Upper lobe of right lung (tissue), 1 donor: ENCODE measurements around the gene PLAC1. TPM values are rescaled to one million over a fixed set of nuclear protein-coding genes. Genes with fewer than 3 reads are reported as not detected.

Experiments
- ATAC-seq: fragments of 200-7000 bp; cut with Tn5 transposase; one replicate; pipeline ENCODE4 v1.9.1; 2020; ENCODE audit warnings: mild to moderate bottlenecking, moderate library complexity
- DNase-seq: peaks from one replicate; pipeline ENCODE4 v3.0.0-alpha.2; 2020
- H3K27ac ChIP-seq: fragments of 200-600 bp; one replicate; pipeline ENCODE4 v1.8.0; 2022
- H3K27me3 ChIP-seq: fragments of 200-600 bp; one replicate; pipeline ENCODE4 v1.8.0; 2022; ENCODE audit warnings: mild to moderate bottlenecking
- H3K36me3 ChIP-seq: fragments of 200-600 bp; one replicate; pipeline ENCODE4 v1.8.0; 2022
- H3K4me1 ChIP-seq: fragments of 200-600 bp; one replicate; pipeline ENCODE4 v1.8.0; 2022
- H3K4me3 ChIP-seq: fragments of 200-600 bp; one replicate; pipeline ENCODE4 v1.8.0; 2022; ENCODE audit warnings: mild to moderate bottlenecking
- H3K9me3 ChIP-seq: fragments of 200-600 bp; one replicate; pipeline ENCODE4 v1.8.0; 2022
- intact Hi-C: fragments of 100-400 bp; cut with DNase I; formaldehyde crosslinking; loops from one replicate; pipeline ENCODE4 v1.11.0; 2022
- total RNA-seq: library from RNA; stranded (reverse); fragmentation: NEBNext Ultra II Directional; extraction: Animal tissue kit (Norgen Biotek cat#: 25700); gene quantifications from one replicate; pipeline ENCODE4 v1.2.1, GENCODE V29; 2021
- TF ChIP-seq, protein P1 (sequence below): fragments of 200-600 bp; IDR thresholded peaks from one replicate; pipeline ENCODE4 v1.8.0; 2022; ENCODE audit warnings: antibody characterized with exemption
- donor health status: DM: no; HTN: yes; CAD: no; lungs with severe emphysema.

PLAC1 gene
- total RNA-seq, 1 donor from 2014 or later: not detected

DNA sequence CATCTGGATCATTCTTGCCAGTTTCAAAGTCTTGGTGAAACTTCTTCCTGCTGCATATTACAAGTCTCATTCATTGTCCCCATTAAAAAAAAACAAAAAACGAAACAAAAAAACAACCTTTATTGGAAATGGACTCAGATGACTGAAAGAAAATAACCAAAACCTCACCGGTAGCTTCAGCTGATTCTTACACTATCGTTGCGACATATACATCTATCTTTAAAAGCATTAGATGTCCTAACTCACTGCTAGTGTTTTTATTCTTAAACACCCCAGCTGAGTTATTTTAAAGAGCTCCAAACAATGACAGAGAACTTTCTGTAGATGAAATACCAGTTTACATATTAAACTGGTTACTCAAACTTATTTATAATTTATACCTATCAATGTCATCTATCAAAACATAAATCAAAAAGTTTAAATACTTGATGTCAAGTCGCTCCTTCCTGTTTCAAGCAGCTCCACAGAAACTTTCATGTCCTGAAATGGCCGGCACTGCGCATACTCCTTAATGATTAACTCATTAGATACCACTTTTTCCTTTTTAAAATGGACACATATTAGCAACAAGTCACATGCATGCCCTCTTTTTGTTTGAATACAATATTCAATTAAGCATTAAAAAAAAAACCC is 111.1 kb downstream of the PLAC1 start:
- Histone ChIP-seq H3K27ac (no peak overlapping the region), H3K4me3 (no peak overlapping the region), H3K9me3 (no peaks in the 10 kb centered on the region), H3K36me3 (no peaks in the 10 kb centered on the region), H3K4me1 (no peaks in the 10 kb centered on the region), H3K27me3 (peaks cover 20% of the 10 kb centered on the region)
- ATAC-seq (no peak), DNase-seq (no peak)
- TF ChIP-seq, protein P1, sequence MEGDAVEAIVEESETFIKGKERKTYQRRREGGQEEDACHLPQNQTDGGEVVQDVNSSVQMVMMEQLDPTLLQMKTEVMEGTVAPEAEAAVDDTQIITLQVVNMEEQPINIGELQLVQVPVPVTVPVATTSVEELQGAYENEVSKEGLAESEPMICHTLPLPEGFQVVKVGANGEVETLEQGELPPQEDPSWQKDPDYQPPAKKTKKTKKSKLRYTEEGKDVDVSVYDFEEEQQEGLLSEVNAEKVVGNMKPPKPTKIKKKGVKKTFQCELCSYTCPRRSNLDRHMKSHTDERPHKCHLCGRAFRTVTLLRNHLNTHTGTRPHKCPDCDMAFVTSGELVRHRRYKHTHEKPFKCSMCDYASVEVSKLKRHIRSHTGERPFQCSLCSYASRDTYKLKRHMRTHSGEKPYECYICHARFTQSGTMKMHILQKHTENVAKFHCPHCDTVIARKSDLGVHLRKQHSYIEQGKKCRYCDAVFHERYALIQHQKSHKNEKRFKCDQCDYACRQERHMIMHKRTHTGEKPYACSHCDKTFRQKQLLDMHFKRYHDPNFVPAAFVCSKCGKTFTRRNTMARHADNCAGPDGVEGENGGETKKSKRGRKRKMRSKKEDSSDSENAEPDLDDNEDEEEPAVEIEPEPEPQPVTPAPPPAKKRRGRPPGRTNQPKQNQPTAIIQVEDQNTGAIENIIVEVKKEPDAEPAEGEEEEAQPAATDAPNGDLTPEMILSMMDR: no peak
- intact Hi-C loops: no loop called here

DNA sequence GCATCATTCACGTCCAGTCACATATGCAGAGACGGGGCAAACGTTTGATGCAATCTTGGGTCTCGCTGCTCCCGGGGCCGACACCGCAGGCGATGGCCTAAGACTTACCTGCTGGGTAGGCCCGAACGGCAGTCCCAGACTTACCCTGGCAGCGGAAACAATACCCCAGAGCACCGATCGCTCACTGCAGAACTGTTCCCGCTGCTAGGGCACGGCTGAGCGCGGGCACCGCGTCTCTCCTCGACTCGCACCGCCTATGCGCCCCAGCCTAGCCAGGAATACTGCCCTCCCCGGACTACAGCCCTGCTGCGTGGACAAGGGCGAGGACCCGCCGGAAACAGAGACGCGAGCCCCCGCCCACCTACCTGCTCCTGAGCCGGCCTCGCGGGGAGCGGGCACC is 112.1 kb downstream of the PLAC1 start:
- DNase-seq (no peak), ATAC-seq (no peak)
- no peak overlapping the region for H3K27ac ChIP-seq
- no peaks in the 10 kb centered on the region for H3K9me3 ChIP-seq
- no peaks in the 10 kb centered on the region for H3K36me3 ChIP-seq
- H3K4me1 ChIP-seq: no peaks in the 10 kb centered on the region
- no peak overlapping the region for H3K4me3 ChIP-seq
- TF ChIP-seq, protein P1: no peak
- intact Hi-C loops: no loop called here
- H3K27me3 ChIP-seq: peaks cover 20% of the 10 kb centered on the region

GRCh38 chrX:134545510-134545909 is 112.8 kb downstream of the PLAC1 start:
- Histone ChIP-seq H3K4me1 (no peaks in the 10 kb centered on the region), H3K27me3 (peaks cover 20% of the 10 kb centered on the region), H3K27ac (no peak overlapping the region), H3K4me3 (no peak overlapping the region), H3K36me3 (no peaks in the 10 kb centered on the region), H3K9me3 (no peaks in the 10 kb centered on the region)
- DNase-seq (no peak), ATAC-seq (no peak)
- TF ChIP-seq, protein P1: no peak
- intact Hi-C loops: no loop called here

GRCh38 chrX:134544513-134545151 is 113.6 kb downstream of the PLAC1 start:
- TF ChIP-seq, protein P1: no peak
- peaks cover 20% of the 10 kb centered on the region for H3K27me3 ChIP-seq
- H3K4me3 ChIP-seq: peak overlapping the region; percentile 16
- intact Hi-C loops: no loop called here
- no peaks in the 10 kb centered on the region for H3K9me3 ChIP-seq
- no peaks in the 10 kb centered on the region for H3K36me3 ChIP-seq
- no peaks in the 10 kb centered on the region for H3K4me1 ChIP-seq
- DNase-seq (no peak), ATAC-seq (peak; percentile 9)
- no peak overlapping the region for H3K27ac ChIP-seq

DNA sequence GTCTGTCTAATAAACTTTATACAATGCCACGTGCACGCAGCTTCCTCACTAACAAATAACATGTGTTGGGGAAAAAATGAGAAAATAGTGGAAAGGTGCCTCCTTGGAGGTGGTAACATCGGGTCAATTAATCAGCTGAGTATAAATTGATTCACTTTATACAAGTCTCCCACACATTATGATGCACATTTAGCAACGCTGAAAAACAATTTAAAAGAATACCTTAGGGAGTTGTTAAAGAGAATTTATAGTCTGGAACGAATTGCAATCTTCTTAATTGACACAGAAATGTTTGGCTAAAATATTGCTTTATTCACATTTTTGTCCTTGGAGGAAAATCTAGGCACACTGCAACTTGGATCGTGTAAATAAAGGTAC is 114.1 kb downstream of the PLAC1 start:
- TF ChIP-seq, protein P1: no peak
- H3K9me3 ChIP-seq: no peaks in the 10 kb centered on the region
- DNase-seq (no peak), ATAC-seq (no peak)
- H3K36me3 ChIP-seq: no peaks in the 10 kb centered on the region
- H3K4me1 ChIP-seq: no peaks in the 10 kb centered on the region
- H3K27me3 ChIP-seq: peaks cover 20% of the 10 kb centered on the region
- no peak overlapping the region for H3K4me3 ChIP-seq
- intact Hi-C loops: no loop called here
- no peak overlapping the region for H3K27ac ChIP-seq
